WI38 (cell line): ENCODE measurements around the gene RIN1.
"Not testable (repeated sequence)": the region's sequence is repeated elsewhere in the genome, so short reads cannot be mapped to it uniquely, and the experiment has no call there.

ENCODE experiments used
- H3K4me3 ChIP-seq: 2 replicates; pipeline ENCODE4 v1.5.1; 2011; ENCODE audit warnings: low read depth, mild to moderate bottlenecking, control low read depth, low read length
- TF ChIP-seq, protein P1 (sequence below): IDR thresholded peaks from 2 replicates; pipeline ENCODE4 v1.5.1; 2012; ENCODE audit warnings: low read depth, mild to moderate bottlenecking, control low read depth, low read length

Gene RIN1

DNA sequence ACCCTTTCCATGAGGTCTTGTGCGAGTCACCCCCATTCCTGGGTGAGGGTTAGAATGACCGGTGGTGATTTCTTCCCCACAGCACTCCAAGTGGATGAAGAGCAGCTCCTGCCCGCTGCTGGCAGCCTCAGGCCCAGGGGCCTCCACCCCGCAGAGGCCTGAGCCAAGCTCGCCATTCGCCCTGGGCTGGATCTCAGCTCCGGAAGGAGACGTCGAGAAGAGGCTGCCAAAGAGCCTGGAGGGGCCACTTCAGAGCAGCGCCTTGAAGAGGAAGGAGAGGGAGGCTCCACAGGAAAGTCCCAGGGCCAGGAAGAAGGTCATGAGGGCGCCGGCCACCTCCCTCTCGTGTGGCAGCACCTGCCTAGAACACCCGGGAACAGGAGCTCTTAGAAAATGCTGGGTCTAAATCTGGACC lies 27.0 kb upstream of the RIN1 start:
- TF ChIP-seq, protein P1, sequence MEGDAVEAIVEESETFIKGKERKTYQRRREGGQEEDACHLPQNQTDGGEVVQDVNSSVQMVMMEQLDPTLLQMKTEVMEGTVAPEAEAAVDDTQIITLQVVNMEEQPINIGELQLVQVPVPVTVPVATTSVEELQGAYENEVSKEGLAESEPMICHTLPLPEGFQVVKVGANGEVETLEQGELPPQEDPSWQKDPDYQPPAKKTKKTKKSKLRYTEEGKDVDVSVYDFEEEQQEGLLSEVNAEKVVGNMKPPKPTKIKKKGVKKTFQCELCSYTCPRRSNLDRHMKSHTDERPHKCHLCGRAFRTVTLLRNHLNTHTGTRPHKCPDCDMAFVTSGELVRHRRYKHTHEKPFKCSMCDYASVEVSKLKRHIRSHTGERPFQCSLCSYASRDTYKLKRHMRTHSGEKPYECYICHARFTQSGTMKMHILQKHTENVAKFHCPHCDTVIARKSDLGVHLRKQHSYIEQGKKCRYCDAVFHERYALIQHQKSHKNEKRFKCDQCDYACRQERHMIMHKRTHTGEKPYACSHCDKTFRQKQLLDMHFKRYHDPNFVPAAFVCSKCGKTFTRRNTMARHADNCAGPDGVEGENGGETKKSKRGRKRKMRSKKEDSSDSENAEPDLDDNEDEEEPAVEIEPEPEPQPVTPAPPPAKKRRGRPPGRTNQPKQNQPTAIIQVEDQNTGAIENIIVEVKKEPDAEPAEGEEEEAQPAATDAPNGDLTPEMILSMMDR: no peak
- H3K4me3 ChIP-seq: no peak overlapping the region

DNA sequence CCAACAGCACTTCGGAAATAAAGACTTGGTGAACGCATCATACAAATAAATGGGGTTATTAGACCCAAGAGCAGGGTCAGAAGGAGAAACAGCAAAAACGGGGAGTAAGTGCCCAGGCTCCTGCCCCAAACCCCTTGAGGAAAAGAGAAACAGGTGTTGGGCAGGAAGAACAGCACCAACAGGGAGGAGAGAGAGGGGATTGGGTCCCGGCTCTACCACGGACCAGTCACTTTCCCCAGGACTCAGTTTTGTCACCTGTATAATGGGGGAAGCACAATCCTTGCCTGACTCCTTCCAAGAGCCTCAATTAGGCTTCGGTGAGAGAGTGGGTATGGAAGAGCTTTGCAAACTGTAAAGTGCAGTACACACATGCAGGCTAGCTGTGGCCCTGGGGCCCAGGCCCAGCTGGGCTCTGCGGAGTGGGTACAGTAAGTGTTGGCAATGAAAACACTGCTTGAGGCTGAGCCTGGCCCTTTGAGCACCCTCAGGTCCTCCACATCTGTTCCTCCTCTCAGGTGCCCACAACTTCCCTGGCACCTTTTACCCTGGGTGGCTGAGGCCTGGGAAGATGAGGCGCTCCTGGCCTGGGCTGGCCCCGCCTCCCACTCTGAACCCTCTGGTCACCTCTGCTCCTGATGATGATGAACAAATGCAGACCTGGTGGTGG lies 26.4 kb upstream of the RIN1 start:
- no peak overlapping the region for H3K4me3 ChIP-seq
- TF ChIP-seq, protein P1: no peak

DNA sequence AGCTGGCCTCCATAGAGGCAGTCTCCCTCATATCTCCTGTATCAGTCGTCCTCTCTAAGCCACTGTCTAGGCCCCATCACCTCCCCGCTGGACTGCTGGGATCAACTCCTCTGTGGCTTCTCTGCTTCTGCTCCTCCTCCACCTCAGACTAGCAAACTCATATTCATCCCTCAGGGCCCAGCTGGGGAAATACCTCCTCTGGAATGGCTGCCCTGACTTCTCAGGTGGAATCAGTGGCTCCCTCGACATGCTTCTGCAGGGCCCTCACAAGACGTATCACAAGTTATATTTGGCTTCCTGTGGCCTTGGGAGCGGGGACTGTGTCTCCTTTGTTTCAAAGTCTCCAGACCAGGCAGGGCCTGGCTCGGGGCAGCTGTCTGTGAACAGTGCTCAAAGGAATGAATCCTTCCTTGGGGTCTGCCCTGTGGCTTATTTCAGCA lies 25.3 kb upstream of the RIN1 start:
- TF ChIP-seq, protein P1: no peak
- H3K4me3 ChIP-seq: no peak overlapping the region

DNA sequence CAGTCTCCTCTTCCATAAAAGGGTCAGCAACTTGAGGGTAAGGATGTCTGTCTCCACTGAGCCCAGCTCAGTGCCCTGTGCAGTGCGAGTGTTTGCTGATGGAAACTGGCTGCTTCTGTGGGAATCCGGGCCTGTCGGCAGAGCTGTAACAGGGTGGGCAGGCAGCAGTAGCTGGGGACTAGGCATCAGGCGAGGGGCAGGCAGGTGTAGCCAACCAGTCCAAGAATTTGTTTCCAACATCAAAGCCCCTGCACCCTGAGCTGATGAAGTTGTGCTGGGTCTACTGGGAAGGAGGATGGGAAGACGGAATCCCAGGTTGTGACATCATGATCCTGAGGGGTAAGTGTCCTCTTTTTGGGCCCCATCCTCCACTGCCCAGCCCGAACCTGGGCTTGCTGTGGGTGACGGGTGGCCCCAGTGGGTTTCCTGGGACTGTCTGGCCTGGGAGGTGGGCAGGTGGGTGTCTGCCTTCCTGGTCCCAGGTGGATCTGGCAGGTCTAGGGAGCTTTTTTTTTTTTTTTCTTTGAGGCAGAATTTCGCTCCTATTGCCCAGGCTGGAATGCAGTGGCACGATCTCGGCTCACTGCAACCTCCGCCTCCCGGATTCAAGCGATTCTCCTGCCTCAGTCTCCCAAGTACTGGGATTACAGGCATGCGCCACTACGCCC lies 24.3 kb upstream of the RIN1 start:
- no peak overlapping the region for H3K4me3 ChIP-seq
- TF ChIP-seq, protein P1: no peak

DNA sequence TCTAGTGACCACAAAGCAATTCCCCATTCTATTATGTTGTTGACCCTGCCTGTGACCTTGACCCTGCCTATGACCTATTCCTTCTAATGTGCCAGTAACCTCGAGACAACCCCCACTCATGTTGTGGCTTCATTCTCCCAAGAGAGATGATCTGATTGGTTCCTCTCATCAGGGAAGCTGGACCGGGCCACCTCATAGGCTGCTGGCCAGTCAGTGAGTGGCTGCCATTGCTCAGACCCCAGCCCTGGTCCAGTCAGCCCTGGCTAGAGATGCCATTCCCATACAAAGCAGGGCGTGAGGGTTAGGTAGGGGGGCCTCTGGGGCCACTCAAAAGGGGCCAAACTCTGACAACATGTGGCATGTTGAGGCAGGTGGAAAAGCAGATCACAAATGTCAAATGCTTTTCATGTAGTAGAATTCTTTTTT lies 23.4 kb upstream of the RIN1 start:
- TF ChIP-seq, protein P1: no peak
- H3K4me3 ChIP-seq: no peak overlapping the region

DNA sequence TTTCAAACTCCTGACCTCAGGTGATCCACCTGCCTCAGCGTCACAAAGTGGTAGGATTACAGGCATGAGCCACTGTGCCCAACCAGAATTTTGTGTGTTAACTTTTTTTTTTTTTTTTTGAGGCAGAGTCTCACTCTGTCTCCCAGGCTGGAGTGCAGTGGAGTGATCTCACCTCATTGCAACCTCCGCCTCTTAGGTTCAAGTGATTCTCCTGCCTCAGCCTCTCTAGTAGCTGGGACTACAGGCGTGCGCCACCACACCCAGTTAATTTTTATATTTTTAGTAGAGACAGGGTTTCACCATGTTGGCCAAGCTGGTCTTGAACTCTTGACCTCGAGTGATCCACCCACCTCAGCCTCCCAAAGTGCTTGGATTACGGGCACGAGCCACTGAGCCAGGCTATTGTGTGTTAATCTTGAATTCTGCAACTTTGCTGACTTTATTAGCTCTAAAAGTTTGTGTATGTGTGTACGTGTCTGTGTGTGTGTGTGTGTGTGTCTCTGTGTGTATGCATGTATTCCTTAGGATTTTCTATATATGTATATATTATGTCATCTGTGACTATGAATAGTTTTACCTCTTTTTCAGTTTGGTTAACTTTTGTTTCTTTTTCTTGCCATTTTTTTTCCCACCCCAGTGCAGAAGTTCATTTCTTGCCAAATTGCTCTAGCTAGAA lies 14.5 kb upstream of the RIN1 start:
- not testable (repeated sequence) for H3K4me3 ChIP-seq

DNA sequence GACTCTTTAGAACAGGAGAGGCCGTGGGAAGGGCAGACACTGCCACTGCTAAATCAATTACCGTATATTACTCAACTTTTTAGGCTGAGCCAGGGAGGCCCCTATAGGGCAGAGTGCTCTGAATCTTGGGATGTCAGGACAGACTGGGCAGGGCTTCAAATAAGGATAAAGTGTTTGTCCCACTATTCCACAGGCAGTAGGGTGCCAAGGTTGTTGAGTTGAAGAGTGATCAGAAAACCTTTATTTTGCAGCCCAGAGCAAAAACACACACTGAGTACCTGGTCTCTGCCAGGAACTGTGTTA lies 12.8 kb upstream of the RIN1 start:
- no peak overlapping the region for H3K4me3 ChIP-seq
- TF ChIP-seq, protein P1: no peak
